CD4-positive, alpha-beta memory T cell (primary cell): ENCODE data around the gene HIPK2. TPM values are rescaled to one million over a fixed set of nuclear protein-coding genes. Genes with fewer than 3 reads are reported as not detected.

Experiments
- CTCF ChIA-PET: fragments of 350-600 bp; sonication (Branson Sonifier 250); formaldehyde crosslinking; loops from one replicate; lab custom pipeline; 2021; ENCODE audit warnings: inconsistent platforms; ENCODE audit not compliant: partially characterized antibody; lab: Charles Lee
- POLR2A ChIA-PET: fragments of 350-600 bp; sonication (Branson Sonifier 250); formaldehyde crosslinking; loops from one replicate; lab custom pipeline; 2021; ENCODE audit not compliant: partially characterized antibody; lab: Charles Lee
- DNase-seq, 5 donors: peaks; one replicate each; pipeline versions ENCODE4 v3.0.0 to v3.0.0-alpha.2; 2020 to 2022; ENCODE audit warnings: mixed read lengths in 1 of 5
- H3K27ac ChIP-seq: one replicate; pipeline ENCODE4 v1.7.0; 2013; ENCODE audit warnings: low read depth, low read length
- H3K27me3 ChIP-seq: 2 replicates; pipeline ENCODE4 v1.7.0; 2013; ENCODE audit warnings: mild to moderate bottlenecking, low read length, moderate library complexity; ENCODE audit not compliant: insufficient read depth
- H3K36me3 ChIP-seq: 2 replicates; pipeline ENCODE4 v1.7.0; 2013; ENCODE audit warnings: mild to moderate bottlenecking, low read length, moderate library complexity; ENCODE audit not compliant: insufficient read depth
- H3K4me1 ChIP-seq: 2 replicates; pipeline ENCODE4 v1.7.0; 2013; ENCODE audit warnings: mild to moderate bottlenecking, low read length, moderate library complexity; ENCODE audit not compliant: insufficient read depth
- H3K4me3 ChIP-seq, 2 donors: one replicate each; pipeline ENCODE4 v1.7.0; 2013; ENCODE audit warnings: low read length in 2 of 2, mild to moderate bottlenecking in 1 of 2
- H3K9me3 ChIP-seq, 2 donors: one replicate each; pipeline ENCODE4 v1.7.0; 2013; ENCODE audit warnings: low read length in 2 of 2, control low read depth in 1 of 2; ENCODE audit not compliant: control insufficient read depth in 1 of 2
- H3K27ac Mint-ChIP-seq, 7 donors: one replicate each; pipeline ENCODE4 v1.8.0; 2020 to 2021; ENCODE audit warnings: mixed read lengths in 7 of 7, mild to moderate bottlenecking in 6 of 7, inconsistent platforms in 3 of 7, moderate library complexity in 3 of 7
- H3K27me3 Mint-ChIP-seq, 2 donors: one replicate each; pipeline ENCODE4 v1.8.0; 2020 to 2021; ENCODE audit warnings: mixed read lengths in 2 of 2
- H3K36me3 Mint-ChIP-seq, 2 donors: one replicate each; pipeline ENCODE4 v1.8.0; 2020 to 2021; ENCODE audit warnings: mixed read lengths in 2 of 2, inconsistent platforms in 1 of 2, mild to moderate bottlenecking in 1 of 2
- H3K4me1 Mint-ChIP-seq, 4 donors: one replicate each; pipeline ENCODE4 v1.8.0; 2020 to 2021; ENCODE audit warnings: mixed read lengths in 4 of 4, mild to moderate bottlenecking in 1 of 4
- H3K4me3 Mint-ChIP-seq, 8 donors: one replicate each; pipeline ENCODE4 v1.8.0; 2020 to 2021; ENCODE audit warnings: mixed read lengths in 8 of 8, mild to moderate bottlenecking in 7 of 8, moderate library complexity in 6 of 8, inconsistent platforms in 3 of 8
- H3K9me3 Mint-ChIP-seq, 8 donors: one replicate each; pipeline ENCODE4 v1.8.0; 2020 to 2021; ENCODE audit warnings: mixed read lengths in 8 of 8, mild to moderate bottlenecking in 5 of 8, inconsistent platforms in 3 of 8, moderate library complexity in 1 of 8
- intact Hi-C: fragments of 100-400 bp; cut with micrococcal nuclease; formaldehyde crosslinking; loops from one replicate; pipeline ENCODE4 v1.15.1; 2023
- polyA plus RNA-seq, 2 donors: library from polyadenylated mRNA; unstranded; fragments of 300-500 nt; fragmentation: Illumina TruSeq; gene quantifications; one replicate each; pipeline ENCODE4 v1.2.3, GENCODE V29; 2021
- total RNA-seq, 2 experiments: library from RNA; stranded (reverse); gene quantifications; one replicate each; pipeline ENCODE4 v1.2.3, GENCODE V29; 2021

HIPK2 gene
- total and polyA plus RNA-seq, 4 experiments from 2014 or later = 0.87 to 34.1 (median 17.8) TPM

GRCh38 chr7:139693651-139694388, 84.0 kb downstream of the HIPK2 start:
- Histone ChIP-seq H3K27me3 (no peaks in the 10 kb centered on the region), H3K36me3 (peaks cover 9% of the 10 kb centered on the region), H3K4me1 (peaks cover 5% of the 10 kb centered on the region), H3K27ac (no peak overlapping the region), H3K9me3 (no peaks in the 10 kb centered on the region), H3K4me3 (no peak overlapping the region)
- Mint-ChIP-seq H3K9me3 (no peaks in the 10 kb centered on the region), H3K27me3 (no peaks in the 10 kb centered on the region), H3K4me1 (peaks cover 0 to 22% (median 13%) of the 10 kb centered on the region in 4 donors), H3K27ac (peak overlapping the region in 1 of 7 donors; percentile 58), H3K4me3 (no peak overlapping the region), H3K36me3 (peaks cover 39 to 45% of the 10 kb centered on the region in 2 donors)
- CTCF ChIA-PET = no interaction called here
- intact Hi-C loops = no loop called here
- DNase-seq = no peak
- POLR2A ChIA-PET = no interaction called here

- Histone ChIP-seq H3K36me3 (peaks cover 5% of the 10 kb centered on the region), H3K4me3 (no peak overlapping the region), H3K9me3 (no peaks in the 10 kb centered on the region), H3K27ac (no peak overlapping the region), H3K4me1 (peaks cover 5% of the 10 kb centered on the region), H3K27me3 (no peaks in the 10 kb centered on the region)
- Mint-ChIP-seq H3K4me3 (no peak overlapping the region), H3K9me3 (no peaks in the 10 kb centered on the region), H3K27me3 (no peaks in the 10 kb centered on the region), H3K4me1 (peaks cover 0 to 18% (median 12%) of the 10 kb centered on the region in 4 donors), H3K27ac (peak overlapping the region in 1 of 7 donors; percentile 10), H3K36me3 (peaks cover 42 to 49% of the 10 kb centered on the region in 2 donors)
- no peak for DNase-seq
- intact Hi-C loops = no loop called here
- ChIA-PET POLR2A (no interaction called here), CTCF (interaction anchor here (1.6 kb wide), 2 partner anchors 13 to 44 kb away, joined by 4 to 5 read pairs; no protein-coding TSS in a partner anchor)
These were observed 85.1 kb downstream of the HIPK2 start for GRCh38 chr7:139692723-139693122.

GRCh38 chr7:139691253-139691781, 86.5 kb downstream of the HIPK2 start:
- no peak overlapping the region for H3K27ac Mint-ChIP-seq
- ChIA-PET CTCF (interaction anchor here (1.6 kb wide), 3 partner anchors 14 to 45 kb away, joined by 3 to 5 read pairs (median 4); no protein-coding TSS in a partner anchor), POLR2A (interaction anchor here (0.6 kb wide), 1 partner anchor 126 kb away, joined by 3 read pairs; no protein-coding TSS in a partner anchor)
- H3K27ac ChIP-seq = no peak overlapping the region
- intact Hi-C loops = no loop called here
- H3K9me3 Mint-ChIP-seq = peaks cover 0 to 5% (median 0%) of the 10 kb centered on the region in 8 donors
- DNase-seq = no peak
- no peak overlapping the region for H3K4me3 Mint-ChIP-seq
- peaks cover 5% of the 10 kb centered on the region for H3K36me3 ChIP-seq
- H3K9me3 ChIP-seq = no peaks in the 10 kb centered on the region
- no peaks in the 10 kb centered on the region for H3K27me3 ChIP-seq
- no peak overlapping the region for H3K4me3 ChIP-seq
- H3K4me1 Mint-ChIP-seq = peaks cover 3 to 10% (median 8%) of the 10 kb centered on the region in 4 donors
- no peaks in the 10 kb centered on the region for H3K4me1 ChIP-seq
- H3K36me3 Mint-ChIP-seq = peaks cover 43 to 59% of the 10 kb centered on the region in 2 donors
- no peaks in the 10 kb centered on the region for H3K27me3 Mint-ChIP-seq

- Mint-ChIP-seq H3K4me3 (no peak overlapping the region), H3K27ac (no peak overlapping the region), H3K36me3 (peaks cover 45 to 55% of the 10 kb centered on the region in 2 donors), H3K27me3 (no peaks in the 10 kb centered on the region), H3K9me3 (peaks cover 0 to 10% (median 5%) of the 10 kb centered on the region in 8 donors), H3K4me1 (peaks cover 6 to 17% (median 13%) of the 10 kb centered on the region in 4 donors)
- no peak overlapping the region for H3K27ac ChIP-seq
- ChIA-PET POLR2A (no interaction called here), CTCF (interaction anchor here (1.2 kb wide), 1 partner anchor 21 kb away, joined by 3 read pairs; no protein-coding TSS in a partner anchor)
- intact Hi-C loops = no loop called here
- H3K36me3 ChIP-seq = peaks cover 5% of the 10 kb centered on the region
- peaks cover 11% of the 10 kb centered on the region for H3K4me1 ChIP-seq
- H3K9me3 ChIP-seq = no peaks in the 10 kb centered on the region
- no peaks in the 10 kb centered on the region for H3K27me3 ChIP-seq
- no peak overlapping the region for H3K4me3 ChIP-seq
- DNase-seq = no peak
These were observed 89.7 kb downstream of the HIPK2 start for GRCh38 chr7:139687980-139688632.

- ChIA-PET POLR2A (no interaction called here), CTCF (interaction anchor here (1.2 kb wide), 1 partner anchor 22 kb away, joined by 3 read pairs; no protein-coding TSS in a partner anchor)
- Histone ChIP-seq H3K36me3 (peaks cover 5% of the 10 kb centered on the region), H3K9me3 (no peaks in the 10 kb centered on the region), H3K4me3 (no peak overlapping the region), H3K27me3 (no peaks in the 10 kb centered on the region), H3K27ac (no peak overlapping the region), H3K4me1 (peaks cover 18% of the 10 kb centered on the region)
- Mint-ChIP-seq H3K36me3 (peaks cover 45 to 55% of the 10 kb centered on the region in 2 donors), H3K27ac (peak overlapping the region in 1 of 7 donors; percentile 15), H3K4me3 (no peak overlapping the region), H3K27me3 (no peaks in the 10 kb centered on the region), H3K4me1 (peaks cover 12 to 23% (median 20%) of the 10 kb centered on the region in 4 donors), H3K9me3 (peaks cover 0 to 10% (median 5%) of the 10 kb centered on the region in 8 donors)
- intact Hi-C loops = no loop called here
- no peak for DNase-seq
These were observed 90.4 kb downstream of the HIPK2 start for GRCh38 chr7:139687211-139687954.

- no peak for DNase-seq
- Histone ChIP-seq H3K4me1 (peaks cover 38% of the 10 kb centered on the region), H3K9me3 (no peaks in the 10 kb centered on the region), H3K36me3 (no peaks in the 10 kb centered on the region), H3K27ac (no peak overlapping the region), H3K27me3 (no peaks in the 10 kb centered on the region), H3K4me3 (no peak overlapping the region)
- ChIA-PET POLR2A (no interaction called here), CTCF (interaction anchor here (1.7 kb wide), 1 partner anchor 32 kb away, joined by 4 read pairs; no protein-coding TSS in a partner anchor)
- intact Hi-C loops = no loop called here
- peaks cover 0 to 10% (median 5%) of the 10 kb centered on the region in 8 donors for H3K9me3 Mint-ChIP-seq
- H3K4me1 Mint-ChIP-seq = peaks cover 17 to 40% (median 35%) of the 10 kb centered on the region in 4 donors
- H3K36me3 Mint-ChIP-seq = peaks cover 24 to 42% of the 10 kb centered on the region in 2 donors
- peak overlapping the region in 1 of 8 donors; percentile 28 for H3K4me3 Mint-ChIP-seq
- peak overlapping the region in 1 of 7 donors; percentile 22 for H3K27ac Mint-ChIP-seq
- H3K27me3 Mint-ChIP-seq = no peaks in the 10 kb centered on the region
These were observed 94.5 kb downstream of the HIPK2 start for GRCh38 chr7:139683137-139683921.
